BE2C (cell line): Measurements from ENCODE around the gene EHD4.

Experiments used
- DNase-seq: peaks from one replicate; pipeline ENCODE4 v3.0.0-alpha.2; 2020
- H3K27me3 ChIP-seq: fragments of 250-450 bp; sonication (Bioruptor Pico); 2 replicates; pipeline ENCODE4 v1.5.1; 2020; ENCODE audit warnings: mild to moderate bottlenecking
- H3K36me3 ChIP-seq: fragments of 250-450 bp; sonication (Bioruptor Pico); 2 replicates; pipeline ENCODE4 v1.5.1; 2020; ENCODE audit warnings: mild to moderate bottlenecking
- H3K4me1 ChIP-seq: fragments of 250-450 bp; sonication (Bioruptor Pico); 2 replicates; pipeline ENCODE4 v1.5.1; 2020
- H3K4me3 ChIP-seq: 2 replicates; pipeline ENCODE4 v1.5.1; 2011; ENCODE audit warnings: low read depth, low read length
- H3K9me3 ChIP-seq: fragments of 250-450 bp; sonication (Bioruptor Pico); 2 replicates; pipeline ENCODE4 v1.5.1; 2020
- CTCF ChIP-seq: IDR thresholded peaks from 2 replicates; pipeline ENCODE4 v1.5.1; 2012; ENCODE audit warnings: mild to moderate bottlenecking, low read depth, low read length

EHD4 gene

GRCh38 chr15:41970456-41970855 lies 1.9 kb downstream of the EHD4 start:
- no peak for TF ChIP-seq CTCF
- Histone ChIP-seq H3K4me3 (no peak overlapping the region), H3K4me1 (no peaks in the 10 kb centered on the region), H3K9me3 (no peaks in the 10 kb centered on the region), H3K27me3 (peaks cover 3% of the 10 kb centered on the region), H3K36me3 (no peaks in the 10 kb centered on the region)
- DNase-seq: no peak

GRCh38 chr15:41969851-41970431 lies 2.4 kb downstream of the EHD4 start:
- Histone ChIP-seq H3K9me3 (no peaks in the 10 kb centered on the region), H3K36me3 (no peaks in the 10 kb centered on the region), H3K27me3 (peaks cover 3% of the 10 kb centered on the region; the same call in 1 of the 2 replicates), H3K4me3 (no peak overlapping the region), H3K4me1 (no peaks in the 10 kb centered on the region)
- no peak for TF ChIP-seq CTCF
- no peak for DNase-seq

GRCh38 chr15:41968701-41969100 lies 3.7 kb downstream of the EHD4 start:
- DNase-seq: no peak
- no peaks in the 10 kb centered on the region for H3K36me3 ChIP-seq
- no peak overlapping the region for H3K4me3 ChIP-seq
- TF ChIP-seq CTCF: no peak
- H3K9me3 ChIP-seq: no peaks in the 10 kb centered on the region
- no peaks in the 10 kb centered on the region for H3K4me1 ChIP-seq
- H3K27me3 ChIP-seq: no peaks in the 10 kb centered on the region

- Histone ChIP-seq H3K36me3 (no peaks in the 10 kb centered on the region), H3K9me3 (no peaks in the 10 kb centered on the region), H3K4me1 (no peaks in the 10 kb centered on the region), H3K27me3 (no peaks in the 10 kb centered on the region), H3K4me3 (no peak overlapping the region)
- DNase-seq: no peak
- TF ChIP-seq CTCF: no peak
These were observed 4.7 kb downstream of the EHD4 start for GRCh38 chr15:41967506-41968206.

GRCh38 chr15:41966920-41967465 lies 5.4 kb downstream of the EHD4 start:
- no peak for DNase-seq
- Histone ChIP-seq H3K9me3 (no peaks in the 10 kb centered on the region), H3K4me1 (no peaks in the 10 kb centered on the region), H3K4me3 (no peak overlapping the region), H3K27me3 (no peaks in the 10 kb centered on the region), H3K36me3 (no peaks in the 10 kb centered on the region)
- TF ChIP-seq CTCF: no peak

GRCh38 chr15:41966414-41966812 lies 5.9 kb downstream of the EHD4 start:
- no peak for TF ChIP-seq CTCF
- Histone ChIP-seq H3K4me3 (no peak overlapping the region), H3K9me3 (no peaks in the 10 kb centered on the region), H3K36me3 (no peaks in the 10 kb centered on the region), H3K27me3 (no peaks in the 10 kb centered on the region), H3K4me1 (peaks cover 4% of the 10 kb centered on the region)
- DNase-seq: no peak
